ENCODE results near the gene NSUN4. TPM values are rescaled to one million over a fixed set of nuclear protein-coding genes. Genes with fewer than 3 reads are reported as not detected.

NSUN4 gene
- total and polyA plus RNA-seq, 9 of the 15 experiments (the other 6 are each of a cell fraction or from before 2014, with no cell fraction given), result 33.4 to 60.2 (median 46.3) TPM

DNA sequence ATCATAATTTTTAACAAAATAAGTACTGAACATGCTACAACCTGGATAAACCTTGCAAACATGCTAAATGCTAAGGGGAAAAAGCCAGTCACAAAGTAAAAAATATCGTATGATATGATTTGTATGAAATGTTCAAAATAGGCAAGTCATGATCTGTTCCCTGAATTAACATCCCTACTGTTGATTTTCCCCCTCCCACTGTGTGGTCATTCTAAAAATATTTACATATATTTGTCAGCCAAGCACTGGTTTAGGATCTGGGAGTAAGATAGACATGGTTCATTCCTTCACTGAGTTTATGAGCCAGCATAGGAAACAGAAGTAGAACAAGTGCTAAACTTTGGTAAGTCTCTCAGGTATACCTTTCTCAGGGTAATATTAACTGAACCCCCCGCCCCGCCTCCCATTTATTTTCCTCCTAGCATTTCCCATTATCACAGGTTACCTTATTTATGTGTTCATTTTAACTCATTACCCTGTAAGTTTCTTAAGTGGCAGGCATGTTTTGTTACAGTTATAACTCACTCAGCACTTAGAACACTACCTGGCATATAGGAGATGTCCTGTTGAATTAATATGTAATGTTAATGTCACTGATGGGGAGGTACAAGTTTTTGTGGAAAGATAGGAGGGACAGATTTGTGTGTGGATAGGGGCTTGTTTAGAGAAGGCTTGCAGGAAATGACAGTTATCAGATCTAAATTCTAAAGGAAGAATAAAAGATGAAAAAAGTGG is 24.8 kb upstream of the NSUN4 start (continued):
- no peak for TF ChIP-seq ZNF282 (CRISPR knock-in tag; IDR thresholded peaks at IDR 0.05)
- TF ChIP-seq EGR1 (conservative IDR thresholded peaks at IDR 0.05), result no peak
- TF ChIP-seq ZNF592 (IDR thresholded peaks at IDR 0.05), result no peak
- TF ChIP-seq SMAD1 (IDR thresholded peaks at IDR 0.05; ENCODE audit: low read depth, low read length, partially characterized antibody), result no peak
- TF ChIP-seq ZBTB34 (CRISPR knock-in tag; IDR thresholded peaks at IDR 0.05), result no peak
- TF ChIP-seq ZNF184 (CRISPR knock-in tag; IDR thresholded peaks at IDR 0.05), result no peak
- no peak for TF ChIP-seq HDAC3 (IDR thresholded peaks at IDR 0.05; ENCODE audit: borderline replicate concordance, partially characterized antibody)
- TF ChIP-seq POU5F1 (IDR thresholded peaks at IDR 0.05; ENCODE audit: borderline replicate concordance, low read depth, low read length, partially characterized antibody), result no peak
- TF ChIP-seq ZBTB26 (CRISPR knock-in tag; IDR thresholded peaks at IDR 0.05), result no peak
- no peak for TF ChIP-seq YY1 (IDR thresholded peaks at IDR 0.05; ENCODE audit: borderline replicate concordance in 1 of 3, control insufficient read depth in 1 of 3, extremely low read depth in 1 of 3, insufficient read depth in 3 of 3, insufficient read length in 1 of 3, insufficient replicate concordance in 2 of 3, low read depth in 1 of 3, low read length in 2 of 3)
- no peak for TF ChIP-seq BRD4 (IDR thresholded peaks at IDR 0.05)
- TF ChIP-seq PHF21A (IDR thresholded peaks at IDR 0.05; ENCODE audit: borderline replicate concordance, low read depth), result no peak
- peak; percentile 61 for TF ChIP-seq EWSR1 (IDR thresholded peaks at IDR 0.05; ENCODE audit: borderline replicate concordance, low read depth, partially characterized antibody)
- TF ChIP-seq POLR2A (conservative IDR thresholded peaks at IDR 0.05), result peak; percentile 60
- TF ChIP-seq SUPT5H (IDR thresholded peaks at IDR 0.05), result peak; percentile 65
- no peak for TF ChIP-seq MXI1 (IDR thresholded peaks at IDR 0.05; ENCODE audit: low read depth, low read length)
- no peak for TF ChIP-seq MAZ (CRISPR knock-in tag; conservative IDR thresholded peaks at IDR 0.05 in 1 of 2, IDR thresholded peaks at IDR 0.05 in 1 of 2)
- TF ChIP-seq CSDE1 (IDR thresholded peaks at IDR 0.05), result no peak
- no peak for TF ChIP-seq ELF1 (tag; IDR thresholded peaks at IDR 0.05)
- TF ChIP-seq TAF7 (tag; IDR thresholded peaks at IDR 0.05), result no peak
